Smooth muscle cell of the brain vasculature (primary cell): ENCODE data around the gene SORBS2.

Experiments used
- DNase-seq: peaks from one replicate; pipeline ENCODE4 v3.0.0-alpha.2; 2012; ENCODE audit warnings: low read depth, low spot score

Gene SORBS2

GRCh38 chr4:185773419-185773818 is 38.6 kb downstream of the SORBS2 start:
- DNase-seq, result no peak

- no peak for DNase-seq
Observed at GRCh38 chr4:185772391-185773093, 39.5 kb downstream of the SORBS2 start.

- DNase-seq, result no peak
Observed at GRCh38 chr4:185771711-185772390, 40.1 kb downstream of the SORBS2 start.

- DNase-seq, result no peak
Observed at GRCh38 chr4:185767528-185767927, 44.5 kb downstream of the SORBS2 start.

- DNase-seq, result no peak
Observed at GRCh38 chr4:185764876-185765275, 47.1 kb downstream of the SORBS2 start.

- DNase-seq, result no peak
Observed at GRCh38 chr4:185761352-185762235, 50.4 kb downstream of the SORBS2 start.

GRCh38 chr4:185758807-185759206 is 53.2 kb downstream of the SORBS2 start:
- no peak for DNase-seq

GRCh38 chr4:185755451-185755850 is 56.5 kb downstream of the SORBS2 start:
- DNase-seq, result no peak

GRCh38 chr4:185754961-185755360 is 57.0 kb downstream of the SORBS2 start:
- DNase-seq, result no peak

- DNase-seq, result no peak
Observed at GRCh38 chr4:185752872-185753271, 59.1 kb downstream of the SORBS2 start.

- no peak for DNase-seq
Observed at GRCh38 chr4:185749858-185750257, 62.1 kb downstream of the SORBS2 start.

- DNase-seq, result no peak
Observed at GRCh38 chr4:185748901-185749390, 63.0 kb downstream of the SORBS2 start.

GRCh38 chr4:185745891-185746290 is 66.1 kb downstream of the SORBS2 start:
- DNase-seq, result no peak

- DNase-seq, result no peak
Observed at GRCh38 chr4:185744946-185745345, 67.0 kb downstream of the SORBS2 start.

- no peak for DNase-seq
Observed at GRCh38 chr4:185744488-185744862, 67.5 kb downstream of the SORBS2 start.

GRCh38 chr4:185743722-185744487 is 68.1 kb downstream of the SORBS2 start:
- DNase-seq, result no peak

GRCh38 chr4:185742766-185743165 is 69.2 kb downstream of the SORBS2 start:
- no peak for DNase-seq

GRCh38 chr4:185741795-185742194 is 70.2 kb downstream of the SORBS2 start:
- no peak for DNase-seq

GRCh38 chr4:185740471-185740873 is 71.5 kb downstream of the SORBS2 start:
- no peak for DNase-seq

- DNase-seq, result no peak
Observed at GRCh38 chr4:185738820-185739219, 73.2 kb downstream of the SORBS2 start.

GRCh38 chr4:185738038-185738552 is 73.9 kb downstream of the SORBS2 start:
- peak; percentile 41 for DNase-seq
